GM18511 (cell line): Measurements from ENCODE around the gene GRIP1.

Experiments
- ATAC-seq: cut with Tn5 transposase; IDR thresholded peaks from one replicate; pipeline ENCODE4 v1.9.1; 2021; ENCODE audit warnings: mild to moderate bottlenecking, moderate library complexity; ENCODE audit not compliant: unreplicated experiment

The GRIP1 gene

DNA sequence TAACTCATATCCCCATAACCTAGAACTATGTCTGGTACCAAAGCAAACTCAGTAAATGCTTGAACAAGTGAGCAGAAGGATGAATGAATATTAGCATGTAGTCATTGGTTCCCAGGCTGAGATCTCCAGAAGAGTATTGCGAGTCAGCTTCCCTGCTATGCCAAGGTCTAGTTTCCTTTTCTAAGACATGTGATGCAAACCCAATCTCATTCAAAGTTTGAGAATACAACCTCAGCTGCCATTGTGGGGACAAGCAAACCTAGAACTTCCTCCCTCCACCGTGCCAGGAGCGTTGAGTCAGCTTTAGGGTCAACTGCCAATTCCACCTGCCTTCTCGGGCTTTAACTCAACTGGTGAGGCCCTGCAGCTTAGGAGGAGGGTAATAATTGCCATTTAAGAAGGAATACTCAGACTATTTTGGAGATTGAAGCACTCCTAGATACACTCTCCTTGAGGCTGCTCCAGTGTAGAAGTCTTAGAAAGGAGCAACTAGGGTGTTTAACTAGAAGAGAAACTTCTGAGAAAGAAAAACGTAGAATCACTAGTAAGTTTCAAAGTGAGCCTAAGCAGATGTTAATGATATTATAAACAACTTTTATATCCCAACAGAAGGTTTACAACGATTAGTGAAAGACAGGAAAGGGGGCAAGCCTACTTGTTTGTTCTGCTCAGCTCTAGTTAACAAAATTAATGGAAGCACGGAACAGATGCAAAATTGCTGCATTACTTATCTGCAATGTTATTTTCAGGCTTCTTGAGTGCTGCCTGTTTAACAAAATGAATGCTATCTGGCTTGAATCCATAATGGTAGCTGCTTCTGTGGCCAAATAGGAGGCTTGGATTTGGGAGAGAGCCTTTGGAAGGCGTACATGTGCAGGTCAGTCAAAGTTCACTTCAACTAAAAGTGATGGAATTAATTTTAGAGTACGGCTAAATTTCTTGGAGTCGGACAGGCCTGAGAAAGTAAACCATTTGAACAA, 279.7 kb downstream of the GRIP1 start:
- ATAC-seq: no peak

DNA sequence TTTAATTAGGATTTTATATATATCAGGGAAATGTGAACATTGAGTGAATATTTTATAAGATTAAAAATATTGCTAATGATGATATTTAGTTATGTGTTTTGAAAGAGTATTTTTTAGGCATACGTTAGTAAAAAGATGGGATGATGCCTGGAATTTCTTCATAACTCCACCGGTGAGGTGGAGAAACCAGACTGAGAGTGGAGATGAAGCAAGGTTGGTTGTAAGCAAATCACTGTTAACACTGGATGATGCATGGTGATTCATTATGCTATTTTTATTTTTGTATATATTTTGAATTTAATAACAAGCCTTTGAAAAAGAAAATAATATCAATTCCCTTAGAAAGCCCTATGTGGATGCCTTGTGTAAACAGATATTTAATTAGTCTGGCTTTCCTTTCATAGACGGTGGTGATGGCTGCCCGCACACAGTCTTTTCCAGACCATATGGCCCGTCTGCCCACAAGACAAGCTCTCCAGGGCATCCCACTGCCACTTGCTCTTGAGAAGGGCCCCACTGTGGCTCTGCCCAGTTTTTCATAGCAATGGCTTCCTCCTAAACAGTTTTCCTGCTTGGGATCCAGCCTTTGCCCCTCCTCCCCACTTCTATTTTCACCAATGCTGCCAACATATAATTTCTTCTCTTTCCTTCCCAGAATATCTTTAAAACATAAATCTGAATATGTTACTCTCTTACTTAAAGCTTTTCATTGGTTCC, 281.1 kb downstream of the GRIP1 start:
- ATAC-seq: no peak

DNA sequence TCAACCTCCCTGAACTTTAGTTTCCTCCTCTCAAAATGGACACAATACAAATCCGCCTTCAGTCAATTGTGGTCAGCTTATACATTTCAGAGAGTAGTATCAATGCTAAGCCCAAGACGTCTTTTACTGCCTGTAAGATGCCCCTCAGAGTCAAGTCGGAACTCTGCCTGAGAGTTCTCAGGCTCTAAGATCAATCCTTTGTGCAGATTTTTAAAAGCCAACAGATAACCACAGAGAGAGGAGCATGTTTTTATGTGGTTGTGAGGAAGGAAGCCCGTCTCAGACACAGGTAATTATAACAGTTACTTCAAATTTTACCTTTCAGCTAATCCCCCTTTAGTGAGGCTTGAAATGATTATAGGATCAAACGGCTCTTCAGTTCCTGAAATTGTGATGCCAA, 285.0 kb downstream of the GRIP1 start:
- ATAC-seq: no peak

DNA sequence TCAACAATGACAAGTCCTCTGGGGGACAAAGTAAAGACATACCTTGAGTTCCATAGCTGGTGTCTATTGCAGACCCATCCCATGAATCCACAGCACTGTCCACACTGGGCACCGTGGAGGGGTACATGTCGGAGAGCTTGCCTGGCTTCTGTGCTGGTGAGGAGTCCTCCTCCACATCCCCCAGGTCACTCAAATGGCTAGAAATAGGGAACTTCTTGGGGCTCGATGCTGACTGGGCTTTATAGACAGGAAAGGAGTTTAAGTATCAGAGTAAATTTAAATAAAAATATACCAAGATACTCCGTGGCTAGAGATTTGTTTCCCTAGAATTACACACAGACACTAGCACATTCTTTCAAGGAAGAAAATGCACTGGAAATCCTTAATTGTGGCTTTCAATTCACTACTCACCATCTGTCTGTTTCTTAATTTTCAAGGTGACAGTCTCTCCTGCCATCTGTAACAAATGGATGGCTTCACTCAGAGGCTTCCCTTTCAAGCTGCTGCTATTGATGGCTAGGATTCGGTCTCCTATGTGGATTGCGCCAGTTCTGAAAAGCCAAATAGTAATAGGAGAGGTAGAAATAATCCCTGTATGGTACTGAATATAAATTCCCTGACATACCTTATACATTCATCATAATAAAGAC, 286.5 kb downstream of the GRIP1 start:
- ATAC-seq: no peak

DNA sequence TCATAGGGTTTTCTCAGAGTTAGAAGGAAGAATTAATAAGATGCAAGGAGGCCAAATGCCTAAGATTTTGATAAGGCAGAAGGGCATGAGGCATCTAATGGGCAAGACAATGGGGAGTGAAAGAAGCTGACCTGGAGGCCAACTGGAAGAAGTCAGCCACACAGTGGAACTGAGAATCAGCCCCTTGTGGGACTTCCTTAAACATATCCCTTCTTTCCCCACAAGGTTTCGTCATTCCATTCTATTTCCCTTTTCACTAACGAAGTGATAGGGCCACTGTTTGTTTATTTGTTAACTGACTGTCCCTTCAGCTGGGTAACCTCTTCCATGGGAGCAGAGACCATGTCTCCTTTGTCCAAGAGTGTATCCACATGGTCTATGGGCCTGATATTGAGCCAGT, 290.4 kb downstream of the GRIP1 start:
- no peak for ATAC-seq

DNA sequence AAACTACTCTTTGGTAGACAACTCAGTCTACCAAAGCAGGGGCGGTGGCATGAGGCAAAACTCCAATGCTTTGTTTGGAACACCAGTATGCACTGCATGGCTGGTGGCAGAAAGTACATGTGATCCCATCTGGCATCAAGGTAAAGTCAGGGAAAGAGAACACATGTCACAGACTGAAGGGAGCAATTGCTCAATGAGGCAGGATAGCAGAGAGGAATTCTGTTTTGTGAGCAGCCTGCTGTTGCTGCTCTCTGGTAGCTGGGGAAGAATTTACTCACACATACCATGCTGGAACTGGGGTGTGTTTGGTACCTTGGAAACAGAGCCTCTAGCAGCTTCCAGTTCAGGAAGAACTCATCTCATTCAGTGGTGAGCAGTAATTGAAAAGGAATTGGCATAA, 291.8 kb downstream of the GRIP1 start:
- ATAC-seq: no peak

DNA sequence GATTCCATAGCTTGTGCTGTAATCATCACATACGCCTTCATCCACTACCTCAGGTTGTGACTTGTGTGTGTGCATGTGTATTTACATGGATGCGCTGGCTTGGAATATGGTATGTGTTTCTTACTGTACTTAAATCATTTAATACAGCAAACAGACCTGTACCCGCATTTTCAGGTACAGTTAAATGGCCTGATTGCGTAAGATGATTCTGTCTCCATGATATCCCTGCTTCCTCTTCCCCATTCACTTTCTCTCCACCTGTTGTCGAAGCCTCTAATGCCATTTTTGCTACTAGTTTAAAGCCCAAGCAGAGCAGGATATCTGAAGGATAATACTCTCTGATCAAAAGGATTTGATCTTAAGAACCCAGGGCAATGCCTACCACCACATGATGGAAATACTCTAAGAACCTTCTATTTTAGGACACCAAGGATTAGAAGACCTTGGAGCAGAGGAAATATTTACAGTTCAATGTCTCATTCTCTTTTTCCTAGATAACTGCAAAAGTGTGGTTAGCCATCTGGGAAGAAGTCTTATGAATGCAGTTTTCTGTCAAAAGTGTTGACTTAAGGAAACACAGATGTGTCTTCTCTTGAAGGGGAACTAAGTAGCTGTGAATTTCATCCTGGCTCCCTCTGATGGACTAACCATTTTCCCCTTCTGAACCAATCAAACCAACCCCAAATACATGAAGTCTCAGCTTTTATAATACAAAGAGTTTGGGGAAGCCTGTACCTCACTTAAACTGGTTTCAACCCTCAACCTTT, 297.9 kb downstream of the GRIP1 start:
- no peak for ATAC-seq

DNA sequence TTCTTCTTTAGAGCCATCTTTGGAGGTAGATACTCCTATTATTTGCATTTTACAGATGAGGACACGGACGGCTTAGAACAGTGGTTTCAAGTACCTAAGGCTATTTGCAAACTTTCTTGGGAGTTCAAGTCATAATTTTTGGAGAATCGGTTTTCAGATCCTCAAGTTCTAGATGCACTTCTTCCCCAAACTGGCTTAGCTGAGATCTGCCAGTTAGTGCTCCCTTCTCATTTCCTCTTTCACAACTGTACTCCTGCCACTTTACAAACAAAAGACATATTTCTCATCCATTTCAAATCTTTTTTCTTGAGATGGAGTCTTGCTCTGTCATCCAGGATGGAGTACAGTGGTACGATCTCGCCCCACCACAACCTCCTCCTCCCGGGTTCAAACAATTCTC, 299.3 kb downstream of the GRIP1 start:
- ATAC-seq: no peak

DNA sequence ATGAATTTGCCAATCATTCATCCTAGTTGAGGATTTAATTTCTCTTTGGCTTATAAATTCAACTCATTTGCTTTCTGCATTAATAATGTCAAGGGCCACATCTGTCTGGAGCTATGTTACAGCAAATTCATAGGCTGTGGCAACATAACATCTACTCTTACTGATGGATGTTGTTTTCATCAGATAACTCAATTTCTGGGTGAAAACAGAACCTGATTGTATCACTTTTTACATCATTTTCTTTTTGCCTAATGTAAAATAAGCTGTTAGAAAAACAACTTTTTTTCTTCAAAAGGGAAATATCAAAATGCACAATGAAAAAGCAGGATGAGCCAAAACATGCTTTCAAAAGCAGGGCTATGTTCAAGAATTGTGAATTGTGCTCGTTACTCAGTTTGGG, 303.3 kb downstream of the GRIP1 start:
- no peak for ATAC-seq

DNA sequence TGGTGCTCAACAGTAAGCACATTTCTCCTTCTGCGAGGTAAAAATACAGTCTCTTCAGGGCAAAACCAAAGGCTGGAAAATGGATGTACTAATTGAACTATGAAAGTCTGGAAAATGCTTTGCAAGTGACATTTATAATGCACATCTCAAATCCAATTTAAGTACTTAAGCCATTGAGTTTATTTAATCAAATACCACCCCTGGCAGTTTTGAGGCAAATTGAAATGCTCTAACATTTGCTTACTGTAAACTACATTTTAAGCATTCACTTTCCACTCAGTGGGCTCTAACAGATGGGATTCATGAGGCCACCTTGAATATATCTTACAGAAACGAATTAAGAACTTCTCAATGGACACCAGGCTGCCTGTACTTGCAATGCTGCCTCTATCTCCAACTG, 306.9 kb downstream of the GRIP1 start:
- ATAC-seq: no peak

DNA sequence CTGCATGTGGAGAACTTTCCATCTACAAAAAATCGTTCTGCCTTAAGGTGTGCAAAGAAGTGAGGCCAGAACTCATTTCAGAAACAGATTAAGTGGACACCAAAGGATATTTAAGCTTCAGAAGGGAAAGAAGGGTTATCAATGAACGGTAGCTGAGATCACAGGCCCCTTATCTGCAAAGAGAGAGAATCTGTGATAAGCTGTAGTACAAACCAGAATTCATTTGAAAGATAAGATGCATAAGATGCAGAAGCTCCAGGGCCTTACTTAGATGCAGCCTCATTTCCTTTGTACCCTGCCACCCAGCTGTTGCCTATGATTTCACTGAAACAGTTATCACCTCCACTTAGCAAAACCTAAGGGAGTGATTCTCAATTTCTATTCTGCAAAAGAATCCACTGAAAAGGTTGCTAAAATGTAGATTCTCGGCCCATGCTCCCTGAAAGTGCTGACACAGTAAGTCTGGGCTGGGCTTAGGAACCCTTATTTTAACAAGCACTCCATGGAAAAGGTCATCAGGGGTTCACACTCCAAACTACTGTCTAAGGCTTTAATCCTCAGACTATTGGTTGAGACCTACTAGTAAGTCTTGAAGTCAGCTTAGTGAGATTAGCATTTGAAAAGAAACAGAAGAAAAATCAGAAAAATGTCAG, 311.7 kb downstream of the GRIP1 start:
- no peak for ATAC-seq

DNA sequence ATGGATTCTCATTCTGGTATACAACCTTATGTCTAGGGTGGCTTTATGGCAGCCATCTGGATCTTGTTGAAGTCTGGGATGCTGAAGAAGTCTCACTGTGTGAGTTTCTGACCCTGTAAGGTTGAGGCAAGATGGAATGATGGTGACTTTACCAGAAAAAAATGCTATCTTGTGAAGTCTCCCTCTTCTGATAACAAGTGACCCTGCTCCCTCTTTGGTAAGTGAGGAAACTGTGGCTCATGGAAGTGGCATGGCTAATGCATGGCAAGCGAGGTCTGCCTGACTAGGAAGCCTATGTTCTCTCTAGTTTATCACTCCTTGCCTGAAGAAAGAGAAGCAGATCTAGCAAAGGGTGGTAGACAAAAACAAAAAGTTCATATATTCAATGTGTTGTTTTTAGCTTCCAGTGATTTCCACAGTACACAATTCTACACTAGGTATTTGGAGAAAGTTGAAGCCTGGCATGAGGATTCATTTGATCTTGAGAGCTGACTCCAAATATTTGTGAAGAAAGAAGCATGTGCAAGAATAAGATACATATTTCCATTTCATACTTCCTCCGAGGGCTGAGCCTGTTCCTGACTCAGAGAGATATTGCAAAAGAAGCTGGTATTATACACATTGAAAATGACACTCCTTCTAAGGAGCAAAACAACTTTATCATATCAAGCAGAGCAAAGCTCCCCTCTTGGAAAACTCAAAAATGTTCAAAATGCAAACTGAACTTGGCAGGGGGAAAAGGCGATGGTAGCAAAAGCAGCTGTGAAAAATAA, 313.0 kb downstream of the GRIP1 start:
- ATAC-seq: no peak

DNA sequence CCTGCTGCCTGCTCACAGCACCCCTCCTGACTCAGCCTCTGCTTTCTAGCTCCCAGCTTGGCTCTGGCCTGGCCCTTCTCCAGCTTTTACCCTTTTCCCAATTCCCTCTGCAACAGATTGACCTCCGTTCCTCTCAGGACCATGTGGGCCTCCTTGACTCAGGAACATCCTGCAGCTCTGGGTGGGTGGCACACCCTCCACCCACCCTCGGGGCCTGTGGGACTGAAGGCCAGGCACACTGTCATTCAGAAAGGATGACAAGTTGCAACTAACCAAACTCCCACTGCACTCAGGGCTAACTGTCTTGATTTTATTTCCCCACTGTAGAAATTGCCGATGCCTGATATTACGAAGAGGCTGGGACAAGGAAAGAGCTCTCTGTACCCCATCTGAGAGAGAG, 317.2 kb downstream of the GRIP1 start:
- no peak for ATAC-seq

DNA sequence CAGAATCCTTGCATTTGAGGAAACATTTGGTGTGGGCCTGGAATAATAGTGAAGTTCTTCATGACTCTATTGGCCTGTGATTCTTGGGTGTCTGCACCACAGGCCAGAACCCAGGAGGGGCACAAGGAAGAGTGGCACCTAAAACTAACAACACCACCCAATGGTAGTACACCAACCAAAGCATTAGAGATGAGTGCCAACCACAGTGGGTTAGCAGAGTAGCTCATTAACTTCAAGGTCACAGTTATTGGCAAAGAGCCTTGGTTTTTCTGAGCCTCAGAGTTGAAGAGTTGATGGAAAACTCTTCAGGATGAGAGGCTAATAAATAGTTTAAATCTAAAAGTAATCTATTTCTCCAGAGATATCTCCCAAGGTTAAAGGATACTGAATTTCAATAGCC, 319.6 kb downstream of the GRIP1 start:
- no peak for ATAC-seq

DNA sequence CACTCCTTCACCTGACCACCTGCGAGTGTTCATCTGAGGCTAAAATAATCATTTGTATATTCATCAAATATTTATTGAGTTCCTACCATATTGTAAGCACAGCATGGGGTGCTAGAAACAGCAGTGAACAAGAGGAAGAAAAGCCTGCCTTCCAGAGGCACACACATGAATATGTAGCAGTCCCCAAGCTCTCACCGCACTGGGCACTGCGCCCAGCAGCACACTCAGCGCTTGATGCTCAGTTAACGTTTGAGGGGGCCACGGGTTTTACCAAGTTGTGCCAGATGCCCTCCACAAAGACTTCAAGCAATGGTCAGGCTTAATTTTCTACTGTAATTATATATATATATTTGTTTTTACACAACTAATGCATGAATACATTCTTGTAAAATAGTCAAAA, 324.6 kb downstream of the GRIP1 start:
- no peak for ATAC-seq

DNA sequence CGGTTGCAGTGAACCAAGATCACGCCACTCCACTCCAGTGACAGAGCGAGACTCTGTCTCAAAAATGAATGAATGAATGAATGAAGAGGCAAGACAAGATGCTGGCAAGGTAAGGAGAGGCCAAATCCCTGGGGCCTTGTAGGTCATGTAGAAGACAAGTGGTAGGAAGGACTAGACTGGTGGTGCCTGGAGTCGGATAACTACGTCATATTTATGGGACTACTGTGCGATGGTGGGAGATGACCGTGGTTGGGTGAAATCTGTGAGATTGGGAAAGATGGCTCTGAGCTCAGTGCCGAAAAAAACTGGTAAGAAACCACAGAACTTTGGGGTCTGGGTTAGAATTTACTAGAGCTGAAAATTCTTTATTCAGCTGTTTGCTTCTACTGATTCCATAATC, 326.0 kb downstream of the GRIP1 start:
- no peak for ATAC-seq

DNA sequence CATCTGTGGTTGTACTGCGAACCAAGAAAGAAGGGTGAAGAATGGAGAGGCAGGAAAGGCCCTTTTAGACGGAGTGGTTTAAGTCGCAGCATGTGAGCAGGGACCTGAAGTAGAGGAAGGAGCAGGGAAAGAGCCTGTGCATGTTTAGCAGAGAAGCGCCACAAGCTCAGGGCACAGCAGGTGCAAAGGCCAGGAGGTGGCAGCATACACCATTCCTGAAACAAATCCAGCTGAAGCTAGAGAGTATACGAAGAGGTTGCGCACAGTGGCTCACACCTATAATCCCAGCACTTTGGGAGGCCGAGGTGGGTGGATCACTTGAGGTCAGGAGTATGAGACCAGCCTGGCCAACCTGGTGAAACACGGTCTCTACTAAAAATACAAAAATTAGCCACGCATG, 326.7 kb downstream of the GRIP1 start:
- ATAC-seq: no peak

DNA sequence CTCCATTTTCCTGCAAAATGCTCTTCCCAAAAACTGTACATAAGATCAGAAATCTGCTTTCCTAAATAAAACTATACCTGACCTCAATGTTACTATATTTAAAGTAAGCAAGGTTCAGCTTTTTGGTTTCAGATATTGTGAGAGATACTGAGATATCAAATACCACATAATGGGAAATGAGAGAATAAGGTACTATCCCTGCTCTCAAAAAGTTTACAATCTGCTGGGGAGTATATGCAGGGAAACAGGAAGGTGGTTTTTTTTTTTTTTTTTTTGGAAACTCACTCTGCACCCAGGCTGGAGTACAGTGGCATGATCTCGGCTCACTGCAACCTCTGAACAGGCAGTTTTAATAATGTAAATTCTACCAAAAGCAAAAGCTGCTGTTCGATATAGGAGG, 327.6 kb downstream of the GRIP1 start:
- ATAC-seq: no peak

DNA sequence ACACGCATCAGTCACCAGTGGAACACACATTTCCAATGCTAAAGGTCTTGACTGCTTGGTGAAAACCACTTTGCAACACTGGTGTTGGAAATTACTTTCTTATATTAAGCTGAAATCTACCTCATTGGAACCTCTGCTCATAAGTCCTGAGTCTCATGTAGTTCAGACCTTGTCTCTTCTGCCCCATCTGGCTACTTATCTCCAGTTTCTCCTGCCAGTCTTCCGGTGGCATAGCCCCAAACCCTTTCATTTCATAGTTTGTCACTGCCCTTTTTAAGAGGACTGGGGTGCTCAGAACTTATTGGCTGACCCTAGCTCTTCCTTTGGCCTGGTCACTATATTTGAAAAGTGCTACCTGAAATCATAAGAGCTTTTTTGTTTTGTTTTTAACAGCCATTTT, 332.9 kb downstream of the GRIP1 start:
- ATAC-seq: no peak

DNA sequence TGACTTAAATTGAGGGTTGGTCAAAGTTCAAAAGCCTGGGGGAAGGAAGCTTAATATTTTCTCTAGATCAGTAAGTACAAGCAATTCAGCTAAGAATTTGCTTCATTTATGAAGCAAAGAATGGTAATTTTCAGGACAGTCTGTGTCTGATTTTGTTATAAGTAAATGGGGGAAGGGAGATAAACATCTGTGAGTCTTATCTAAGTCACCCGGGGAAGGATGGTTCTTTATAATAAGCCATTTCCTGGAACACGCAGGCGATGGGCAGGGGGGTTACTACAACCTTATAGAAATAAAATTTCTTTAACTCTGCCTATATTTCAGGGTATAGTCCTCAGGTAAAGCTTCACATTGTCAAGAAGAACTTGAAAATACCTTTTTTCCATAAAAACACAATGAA, 333.7 kb downstream of the GRIP1 start:
- no peak for ATAC-seq
